Measurements from ENCODE around the gene MRPL43. TPM values are rescaled to one million over a fixed set of nuclear protein-coding genes. Genes with fewer than 3 reads are reported as not detected.

MRPL43 gene
- total and polyA plus RNA-seq, 4 donors: 33.6 to 124 (median 95.2) TPM

DNA sequence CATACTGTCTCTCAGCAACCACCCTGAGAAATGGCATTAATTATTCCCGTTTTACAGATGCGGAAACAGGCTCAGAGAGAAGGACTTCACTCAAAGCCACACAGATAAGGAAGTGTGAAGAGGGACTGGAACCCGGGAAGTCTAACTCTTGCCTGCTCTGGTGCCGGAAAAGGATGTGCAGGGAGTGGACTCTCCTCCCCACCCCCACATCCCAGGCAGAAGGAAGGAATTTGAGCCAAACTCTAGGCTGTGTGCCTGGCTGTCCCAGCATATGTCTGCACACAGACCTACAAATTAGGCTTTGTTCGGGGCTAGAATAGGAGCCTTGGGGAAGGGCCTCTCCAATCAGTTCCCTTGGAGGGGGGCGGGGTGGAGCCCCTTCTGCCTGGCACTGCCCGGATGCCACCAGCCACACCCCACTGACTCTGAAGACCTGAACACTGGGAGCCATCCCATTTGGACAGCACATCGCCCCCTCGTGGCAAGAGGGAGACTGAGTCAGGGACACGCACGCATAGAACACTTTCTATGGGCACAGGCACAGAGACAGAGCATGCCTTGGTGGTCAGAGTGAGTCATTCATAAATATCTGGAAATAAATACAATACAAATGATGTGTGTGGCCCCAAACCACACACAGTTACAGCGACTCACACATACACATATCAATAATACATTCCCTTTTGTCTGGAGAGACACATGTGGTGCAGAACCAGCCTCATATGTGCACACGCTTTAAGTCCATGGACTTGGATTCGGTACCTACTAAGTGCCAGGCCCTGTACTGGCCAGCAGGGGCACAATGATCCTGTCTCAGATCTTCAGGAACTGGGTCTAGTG lies 25.4 kb upstream of the MRPL43 start:
- H3K27ac ChIP-seq (ENCODE audit: low read depth, low read length): no peak overlapping the region
- WGBS (ENCODE audit: insufficient coverage): 20% methylated on average over 9 of the region's 14 CpGs
- no peak overlapping the region for H3K4me3 ChIP-seq (ENCODE audit: low read depth, low read length)

DNA sequence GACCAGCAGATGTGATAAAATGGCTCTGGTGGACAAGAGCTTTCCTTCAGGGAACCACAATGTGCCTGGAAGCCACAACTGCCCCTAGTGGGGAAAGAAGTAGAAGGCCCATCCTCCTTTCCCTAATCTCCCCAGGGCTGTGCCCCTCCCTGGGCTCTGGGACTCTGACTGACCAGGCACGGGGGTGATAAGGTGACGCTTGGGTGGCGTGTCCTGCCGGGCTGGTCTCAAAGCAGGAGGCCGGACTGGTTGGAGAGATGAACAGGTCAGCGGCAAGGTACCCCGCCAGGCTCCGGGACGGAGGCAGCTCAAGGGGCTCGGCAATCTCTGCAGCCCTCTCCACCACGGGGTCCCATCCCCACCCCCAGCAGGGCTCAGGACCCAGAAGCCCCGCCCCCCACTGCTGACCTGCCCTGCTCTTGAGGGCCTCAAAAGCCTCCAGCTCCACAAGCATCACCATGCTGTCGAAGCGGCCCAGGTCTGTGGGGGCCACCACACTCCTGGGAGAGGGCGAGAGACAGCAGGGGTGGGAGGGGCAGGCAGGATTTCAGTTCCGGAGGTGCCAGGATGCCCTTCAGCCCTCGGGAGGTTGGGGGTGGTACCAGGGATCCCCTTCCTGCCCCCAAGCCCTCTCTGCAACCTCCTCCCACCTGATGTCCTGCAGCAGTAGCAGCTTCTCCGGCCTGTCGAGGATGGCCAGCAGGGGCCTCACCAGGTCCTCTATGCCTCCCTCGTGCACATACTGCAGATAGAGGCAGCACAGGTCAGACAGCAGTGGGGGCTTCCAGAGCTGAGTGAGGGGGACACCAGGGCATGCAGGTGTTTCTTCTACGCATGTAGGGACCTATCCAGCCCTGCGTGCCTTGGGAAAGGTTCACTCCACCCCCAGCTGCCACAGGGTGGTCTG lies 24.5 kb upstream of the MRPL43 start:
- 47% methylated on average over 14 of the region's 22 CpGs for WGBS (ENCODE audit: insufficient coverage)
- H3K27me3 ChIP-seq (ENCODE audit: control insufficient read depth, insufficient read depth, low read length): peaks cover 10% of the 10 kb centered on the region
- DNase-seq (ENCODE audit: low read depth in 4 of 6, low spot score in 6 of 6): no peak
- H3K4me3 ChIP-seq (ENCODE audit: low read depth, low read length): no peak overlapping the region
- no peaks in the 10 kb centered on the region for H3K9me3 ChIP-seq (ENCODE audit: control insufficient read depth, insufficient read depth, low read length)
- H3K4me1 ChIP-seq (ENCODE audit: control insufficient read depth, insufficient read depth, low read length): peaks cover 36% of the 10 kb centered on the region
- H3K36me3 ChIP-seq (ENCODE audit: control insufficient read depth, insufficient read depth, low read length): peaks cover 19% of the 10 kb centered on the region
- H3K27ac ChIP-seq (ENCODE audit: low read depth, low read length): no peak overlapping the region

More for the DNA sequence above, 25.4 kb upstream of the MRPL43 start:
- DNase-seq (ENCODE audit: low read depth in 4 of 6, low spot score in 6 of 6): peak in 4 of 6 donors; percentile 48 to 91 (median 72)
- Histone ChIP-seq H3K36me3 (ENCODE audit: control insufficient read depth, insufficient read depth, low read length) (peaks cover 11% of the 10 kb centered on the region), H3K27me3 (ENCODE audit: control insufficient read depth, insufficient read depth, low read length) (peaks cover 17% of the 10 kb centered on the region), H3K4me1 (ENCODE audit: control insufficient read depth, insufficient read depth, low read length) (peaks cover 28% of the 10 kb centered on the region), H3K9me3 (ENCODE audit: control insufficient read depth, insufficient read depth, low read length) (no peaks in the 10 kb centered on the region)

GRCh38 chr10:101010329-101010728 lies 23.0 kb upstream of the MRPL43 start:
- H3K27me3 ChIP-seq (ENCODE audit: control insufficient read depth, insufficient read depth, low read length): no peaks in the 10 kb centered on the region
- H3K4me1 ChIP-seq (ENCODE audit: control insufficient read depth, insufficient read depth, low read length): peaks cover 44% of the 10 kb centered on the region
- no peaks in the 10 kb centered on the region for H3K9me3 ChIP-seq (ENCODE audit: control insufficient read depth, insufficient read depth, low read length)
- no peak overlapping the region for H3K4me3 ChIP-seq (ENCODE audit: low read depth, low read length)
- H3K36me3 ChIP-seq (ENCODE audit: control insufficient read depth, insufficient read depth, low read length): peaks cover 31% of the 10 kb centered on the region
- H3K27ac ChIP-seq (ENCODE audit: low read depth, low read length): no peak overlapping the region
- WGBS (ENCODE audit: insufficient coverage): 94% methylated on average over 17 of the region's 22 CpGs
- no peak for DNase-seq (ENCODE audit: low read depth in 4 of 6, low spot score in 6 of 6)

DNA sequence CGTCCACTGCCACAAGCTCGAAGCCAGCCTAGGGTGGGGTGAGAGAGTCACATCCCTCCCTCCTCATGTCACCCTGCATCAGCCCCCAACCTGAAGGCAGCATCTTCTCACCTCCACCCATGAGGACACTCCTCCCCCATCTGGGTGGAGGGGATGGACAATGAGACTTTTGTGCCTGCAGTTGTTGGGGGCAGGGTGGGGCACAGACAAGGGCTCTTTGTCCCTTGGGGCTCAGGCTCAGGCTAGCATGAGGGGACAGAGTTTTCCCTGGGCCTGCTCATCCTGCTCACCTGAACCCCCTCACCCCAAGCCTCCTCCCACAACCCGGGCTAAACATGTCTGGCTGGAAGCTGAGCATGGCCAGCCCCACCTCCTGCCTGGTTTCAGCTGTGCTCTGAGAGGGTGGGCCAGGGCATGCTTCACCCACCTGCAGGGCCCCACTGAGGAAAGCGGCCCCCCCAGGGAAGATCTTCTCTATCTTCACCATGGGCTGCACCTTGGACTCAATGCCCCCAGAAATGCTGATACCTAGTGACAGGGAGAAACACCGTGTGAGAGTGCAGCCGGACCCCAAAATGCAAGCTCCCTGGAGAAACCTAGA lies 21.6 kb upstream of the MRPL43 start:
- no peak overlapping the region for H3K4me3 ChIP-seq (ENCODE audit: low read depth, low read length)
- DNase-seq (ENCODE audit: low read depth in 4 of 6, low spot score in 6 of 6): no peak
- 84% methylated on average over 4 of the region's 6 CpGs for WGBS (ENCODE audit: insufficient coverage)
- H3K4me1 ChIP-seq (ENCODE audit: control insufficient read depth, insufficient read depth, low read length): peaks cover 42% of the 10 kb centered on the region
- no peaks in the 10 kb centered on the region for H3K9me3 ChIP-seq (ENCODE audit: control insufficient read depth, insufficient read depth, low read length)
- H3K27ac ChIP-seq (ENCODE audit: low read depth, low read length): no peak overlapping the region
- H3K36me3 ChIP-seq (ENCODE audit: control insufficient read depth, insufficient read depth, low read length): peaks cover 42% of the 10 kb centered on the region
- no peaks in the 10 kb centered on the region for H3K27me3 ChIP-seq (ENCODE audit: control insufficient read depth, insufficient read depth, low read length)

DNA sequence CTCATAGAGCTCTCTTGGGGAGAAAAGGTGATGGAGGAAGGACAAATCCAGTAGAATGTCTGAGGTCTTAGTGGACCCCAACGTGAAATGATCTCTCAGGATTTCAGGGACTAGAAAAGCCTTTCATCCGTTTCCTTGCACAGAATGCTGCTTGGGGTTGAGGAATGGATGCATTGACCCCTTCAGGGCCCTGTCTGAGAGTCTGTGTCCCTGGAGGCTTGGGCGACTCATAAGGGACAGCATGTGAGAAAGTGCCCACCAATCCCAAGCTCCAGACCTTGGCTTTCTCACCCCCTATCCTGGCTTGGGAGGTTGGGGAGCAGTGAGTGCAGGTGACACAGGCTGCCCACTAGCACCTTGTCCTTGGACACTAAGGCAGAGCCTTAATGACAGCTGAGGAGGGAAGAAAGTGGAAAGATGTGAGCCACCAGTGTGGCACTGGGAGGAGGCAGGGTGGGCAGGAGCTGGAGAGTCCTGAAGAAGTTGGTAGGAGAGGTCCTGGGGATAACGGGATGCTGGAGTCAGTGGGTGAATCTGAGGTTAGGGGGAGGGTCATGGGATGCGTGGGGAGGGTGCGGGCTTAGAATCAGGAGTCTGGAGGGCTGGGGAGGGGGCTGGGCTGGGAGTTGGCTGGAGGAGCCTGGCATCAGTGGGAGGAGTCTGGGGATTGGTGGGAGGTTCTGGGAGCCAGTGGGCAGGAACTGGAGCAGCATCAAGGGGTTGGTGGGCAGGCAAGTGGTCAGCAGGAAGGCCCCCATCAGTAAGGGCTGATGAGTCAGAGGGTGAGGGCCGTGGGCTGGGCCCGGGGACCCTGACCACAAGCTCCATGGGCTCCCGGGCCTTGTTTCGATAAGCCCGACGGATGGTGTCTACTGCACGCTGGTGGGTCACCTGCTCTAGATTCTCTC lies 20.9 kb upstream of the MRPL43 start:
- Histone ChIP-seq H3K4me1 (ENCODE audit: control insufficient read depth, insufficient read depth, low read length) (peaks cover 39% of the 10 kb centered on the region), H3K27me3 (ENCODE audit: control insufficient read depth, insufficient read depth, low read length) (no peaks in the 10 kb centered on the region), H3K9me3 (ENCODE audit: control insufficient read depth, insufficient read depth, low read length) (no peaks in the 10 kb centered on the region), H3K36me3 (ENCODE audit: control insufficient read depth, insufficient read depth, low read length) (peaks cover 50% of the 10 kb centered on the region), H3K27ac (ENCODE audit: low read depth, low read length) (no peak overlapping the region), H3K4me3 (ENCODE audit: low read depth, low read length) (no peak overlapping the region)
- no peak for DNase-seq (ENCODE audit: low read depth in 4 of 6, low spot score in 6 of 6)
- 68% methylated on average over 11 of the region's 13 CpGs for WGBS (ENCODE audit: insufficient coverage)

- Histone ChIP-seq H3K27me3 (ENCODE audit: control insufficient read depth, insufficient read depth, low read length) (no peaks in the 10 kb centered on the region), H3K9me3 (ENCODE audit: control insufficient read depth, insufficient read depth, low read length) (no peaks in the 10 kb centered on the region), H3K4me1 (ENCODE audit: control insufficient read depth, insufficient read depth, low read length) (peaks cover 41% of the 10 kb centered on the region), H3K36me3 (ENCODE audit: control insufficient read depth, insufficient read depth, low read length) (peaks cover 59% of the 10 kb centered on the region), H3K4me3 (ENCODE audit: low read depth, low read length) (no peak overlapping the region), H3K27ac (ENCODE audit: low read depth, low read length) (peak overlapping the region; percentile 29)
- DNase-seq (ENCODE audit: low read depth in 4 of 6, low spot score in 6 of 6): no peak
- 44% methylated on average over 9 of the region's 11 CpGs for WGBS (ENCODE audit: insufficient coverage)
Observed at GRCh38 chr10:101007099-101007711, 19.9 kb upstream of the MRPL43 start.

GRCh38 chr10:101006593-101007098 lies 19.3 kb upstream of the MRPL43 start:
- Histone ChIP-seq H3K36me3 (ENCODE audit: control insufficient read depth, insufficient read depth, low read length) (peaks cover 61% of the 10 kb centered on the region), H3K27ac (ENCODE audit: low read depth, low read length) (no peak overlapping the region), H3K27me3 (ENCODE audit: control insufficient read depth, insufficient read depth, low read length) (no peaks in the 10 kb centered on the region), H3K9me3 (ENCODE audit: control insufficient read depth, insufficient read depth, low read length) (no peaks in the 10 kb centered on the region), H3K4me3 (ENCODE audit: low read depth, low read length) (no peak overlapping the region), H3K4me1 (ENCODE audit: control insufficient read depth, insufficient read depth, low read length) (peaks cover 46% of the 10 kb centered on the region)
- 70% methylated on average over 33 of the region's 33 CpGs for WGBS (ENCODE audit: insufficient coverage)
- DNase-seq (ENCODE audit: low read depth in 4 of 6, low spot score in 6 of 6): no peak

- Histone ChIP-seq H3K4me1 (ENCODE audit: control insufficient read depth, insufficient read depth, low read length) (peaks cover 51% of the 10 kb centered on the region), H3K27me3 (ENCODE audit: control insufficient read depth, insufficient read depth, low read length) (no peaks in the 10 kb centered on the region), H3K4me3 (ENCODE audit: low read depth, low read length) (no peak overlapping the region), H3K27ac (ENCODE audit: low read depth, low read length) (no peak overlapping the region), H3K9me3 (ENCODE audit: control insufficient read depth, insufficient read depth, low read length) (no peaks in the 10 kb centered on the region), H3K36me3 (ENCODE audit: control insufficient read depth, insufficient read depth, low read length) (peaks cover 61% of the 10 kb centered on the region)
- 88% methylated on average over 2 of the region's 4 CpGs for WGBS (ENCODE audit: insufficient coverage)
- DNase-seq (ENCODE audit: low read depth in 4 of 6, low spot score in 6 of 6): no peak
Observed at GRCh38 chr10:101005869-101006567, 18.7 kb upstream of the MRPL43 start.

Measured in spinal cord (tissue), 10 donors.